ENCODE results near the gene GKN1.

DNA sequence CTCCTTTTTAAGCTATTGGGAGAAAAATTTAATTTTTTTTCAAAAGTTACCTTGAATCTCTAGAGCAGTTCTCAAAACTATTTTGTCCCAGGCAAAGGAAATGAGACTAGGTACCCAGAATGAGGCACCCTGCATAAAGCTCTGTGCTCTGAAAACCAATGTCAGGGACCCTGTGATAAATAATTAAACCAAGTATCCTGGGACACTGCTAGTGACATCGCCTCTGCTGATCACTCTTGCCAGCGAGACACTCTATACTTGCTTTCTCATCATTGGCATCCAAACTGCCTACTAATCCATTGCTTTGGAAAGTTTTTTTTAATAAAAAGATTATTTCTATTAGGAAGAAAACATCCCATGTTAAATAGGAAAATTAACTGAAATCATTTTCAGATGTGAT is 1.4 kb downstream of the GKN1 start:
- TF ChIP-seq, protein P1, sequence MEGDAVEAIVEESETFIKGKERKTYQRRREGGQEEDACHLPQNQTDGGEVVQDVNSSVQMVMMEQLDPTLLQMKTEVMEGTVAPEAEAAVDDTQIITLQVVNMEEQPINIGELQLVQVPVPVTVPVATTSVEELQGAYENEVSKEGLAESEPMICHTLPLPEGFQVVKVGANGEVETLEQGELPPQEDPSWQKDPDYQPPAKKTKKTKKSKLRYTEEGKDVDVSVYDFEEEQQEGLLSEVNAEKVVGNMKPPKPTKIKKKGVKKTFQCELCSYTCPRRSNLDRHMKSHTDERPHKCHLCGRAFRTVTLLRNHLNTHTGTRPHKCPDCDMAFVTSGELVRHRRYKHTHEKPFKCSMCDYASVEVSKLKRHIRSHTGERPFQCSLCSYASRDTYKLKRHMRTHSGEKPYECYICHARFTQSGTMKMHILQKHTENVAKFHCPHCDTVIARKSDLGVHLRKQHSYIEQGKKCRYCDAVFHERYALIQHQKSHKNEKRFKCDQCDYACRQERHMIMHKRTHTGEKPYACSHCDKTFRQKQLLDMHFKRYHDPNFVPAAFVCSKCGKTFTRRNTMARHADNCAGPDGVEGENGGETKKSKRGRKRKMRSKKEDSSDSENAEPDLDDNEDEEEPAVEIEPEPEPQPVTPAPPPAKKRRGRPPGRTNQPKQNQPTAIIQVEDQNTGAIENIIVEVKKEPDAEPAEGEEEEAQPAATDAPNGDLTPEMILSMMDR (IDR thresholded peaks at IDR 0.05; ENCODE audit: extremely low read depth in 1 of 2, insufficient read depth in 1 of 2, low read depth in 1 of 2, low read length in 2 of 2) = no peak
- TF ChIP-seq POLR2A (IDR thresholded peaks at IDR 0.05; ENCODE audit: low read depth, low read length) (no peak), JUN (IDR thresholded peaks at IDR 0.05; ENCODE audit: borderline replicate concordance, insufficient read depth, insufficient read length, low read depth) (no peak), GATA2 (IDR thresholded peaks at IDR 0.05; ENCODE audit: insufficient read depth, insufficient read length, low read depth, low read length) (no peak), MYC (IDR thresholded peaks at IDR 0.05; ENCODE audit: low read depth, low read length) (no peak), POLR2AphosphoS5 (IDR thresholded peaks at IDR 0.05; ENCODE audit: insufficient read depth, low read depth, low read length) (no peak)
- TF ChIP-seq, protein P2, sequence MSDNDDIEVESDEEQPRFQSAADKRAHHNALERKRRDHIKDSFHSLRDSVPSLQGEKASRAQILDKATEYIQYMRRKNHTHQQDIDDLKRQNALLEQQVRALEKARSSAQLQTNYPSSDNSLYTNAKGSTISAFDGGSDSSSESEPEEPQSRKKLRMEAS (IDR thresholded peaks at IDR 0.05; ENCODE audit: insufficient read depth, insufficient read length) = no peak

Measured in endothelial cell of umbilical vein (primary cell).